K562 (cell line): ENCODE results near the gene CLP1. TPM values are rescaled to one million over a fixed set of nuclear protein-coding genes. Genes with fewer than 3 reads are reported as not detected.

Experiments
- BDP1 ChIP-seq: IDR thresholded peaks from 3 replicates; pipeline ENCODE4 v1.6.1; 2011; ENCODE audit not compliant: insufficient read length, insufficient read depth
- MYNN ChIP-seq, 2 experiments: sonication (generic); formaldehyde crosslinking in 1 of 2; IDR thresholded peaks; 2 replicates each; pipeline versions ENCODE4 v1.5.0 to v1.6.1; 2016 to 2020; ENCODE audit warnings: antibody characterized with exemption in 1 of 2, missing genetic modification reagents in 1 of 2
- RBM39 ChIP-seq: fragments of 200-400 bp; formaldehyde crosslinking; optimal IDR thresholded peaks from 2 replicates; pipeline ENCODE3; 2018; ENCODE audit warnings: low read depth, low read length
- TAF9B ChIP-seq: fragments of 450-650 bp; IDR thresholded peaks from 2 replicates; pipeline ENCODE4 v1.6.1; 2018; ENCODE audit warnings: mild to moderate bottlenecking; ENCODE audit not compliant: partially characterized antibody
- TSC22D4 ChIP-seq: fragments of 450-650 bp; IDR thresholded peaks from 2 replicates; pipeline ENCODE4 v1.6.1; 2016; ENCODE audit warnings: missing genetic modification characterization, missing biosample characterization, control low read depth
- ZC3H8 ChIP-seq: fragments of 450-650 bp; IDR thresholded peaks from 2 replicates; pipeline ENCODE4 v1.6.1; 2017
- polyA plus RNA-seq, 8 experiments: library from polyadenylated mRNA; depleted of rRNA in 4 of 8; stranded (reverse) in 5 of 8; unstranded in 3 of 8; fragments of >200 nt; fragmentation: Nextera tagmentation in 2 of 8; fragmentation: Illumina TruSeq in 1 of 8; extraction: Ambion mirVana in 2 of 8; extraction: Trizol in 1 of 8; gene quantifications; 2 replicates each; pipeline versions ENCODE4 v1.2.1 to v1.2.3, GENCODE V29; 2011 to 2014; ENCODE audit warnings: inconsistent platforms in 1 of 8, missing spikeins in 1 of 8
- total RNA-seq, 7 experiments: library from RNA; depleted of rRNA in 6 of 7; stranded (reverse); fragments of >200 nt in 6 of 7; fragmentation: Illumina TruSeq in 2 of 7; extraction: Trizol in 2 of 7; gene quantifications; 2 replicates each; pipeline versions ENCODE4 v1.2.1 to v1.2.3, GENCODE V29; 2011 to 2021; ENCODE audit warnings: low replicate concordance in 1 of 7
- TF ChIP-seq, protein P1 (sequence below): sonication (generic); formaldehyde crosslinking; IDR thresholded peaks from 2 replicates; pipeline ENCODE4 v1.8.0; 2022; ENCODE audit warnings: missing genetic modification reagents, mild to moderate bottlenecking, borderline replicate concordance
- TF ChIP-seq, protein P2 (sequence below), 2 experiments: fragments of 450-650 bp in 1 of 2; sonication (generic) in 1 of 2; formaldehyde crosslinking in 1 of 2; IDR thresholded peaks; 2 replicates each; pipeline versions ENCODE4 v1.7.1 to v1.9.0; 2016 to 2022; ENCODE audit warnings: inconsistent platforms in 1 of 2, mild to moderate bottlenecking in 1 of 2, missing genetic modification reagents in 1 of 2
- TF ChIP-seq, protein P3 (sequence below): fragments of 250-450 bp; sonication (Bioruptor Pico); IDR thresholded peaks from 2 replicates; pipeline ENCODE4 v1.5.0; 2022; ENCODE audit warnings: mild to moderate bottlenecking
- TF ChIP-seq, protein P4 (sequence below): fragments of 250-450 bp; sonication (Bioruptor Pico); IDR thresholded peaks from 2 replicates; pipeline ENCODE4 v1.4.0; 2020; ENCODE audit warnings: borderline replicate concordance

CLP1 gene
- total and polyA plus RNA-seq, 9 of the 15 experiments (the other 6 are each of a cell fraction or from before 2014, with no cell fraction given), result 19.1 to 46.2 (median 27.8) TPM

DNA sequence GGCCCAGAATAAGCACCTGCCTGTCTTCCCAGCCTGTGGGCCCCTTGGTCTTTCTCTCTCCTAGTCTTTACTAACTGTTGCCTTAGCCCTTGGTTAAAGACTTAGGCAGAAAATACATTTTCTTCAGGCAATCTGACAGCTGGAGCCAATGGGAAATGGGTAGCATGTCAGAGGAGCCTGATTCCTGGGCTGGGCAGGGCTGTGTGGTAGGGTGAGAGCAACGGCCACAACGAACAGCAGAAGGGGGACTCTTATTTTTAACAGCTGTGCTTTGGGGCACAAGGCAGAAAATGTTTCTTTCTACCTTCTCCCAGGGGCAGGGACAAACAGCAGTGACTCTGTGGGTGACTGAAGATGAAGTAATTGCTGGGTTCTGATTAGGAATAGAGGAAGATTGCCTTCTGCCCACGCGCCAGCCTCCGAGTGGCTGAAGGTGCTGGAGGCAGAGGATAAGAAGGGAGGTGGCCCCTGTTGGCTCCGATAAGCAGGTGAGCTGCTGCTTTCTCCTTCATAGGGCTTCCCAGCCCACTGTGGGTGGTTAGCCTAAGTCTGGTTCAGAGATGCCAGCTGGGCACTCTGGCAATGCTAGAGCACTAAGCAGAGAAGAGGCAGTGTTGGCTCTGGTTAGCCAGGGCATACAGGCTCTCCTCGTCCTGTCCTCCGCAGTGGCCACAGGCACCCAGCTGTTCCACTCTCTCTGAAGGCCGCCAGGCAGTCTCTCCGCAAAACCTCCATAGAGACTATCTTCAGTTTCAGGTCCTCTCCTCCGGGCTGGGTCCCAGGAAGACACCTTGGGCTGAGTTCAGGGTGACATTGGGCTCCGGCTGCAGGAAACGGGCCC is 9.4 kb upstream of the CLP1 start (continued):
- TF ChIP-seq, protein P1, sequence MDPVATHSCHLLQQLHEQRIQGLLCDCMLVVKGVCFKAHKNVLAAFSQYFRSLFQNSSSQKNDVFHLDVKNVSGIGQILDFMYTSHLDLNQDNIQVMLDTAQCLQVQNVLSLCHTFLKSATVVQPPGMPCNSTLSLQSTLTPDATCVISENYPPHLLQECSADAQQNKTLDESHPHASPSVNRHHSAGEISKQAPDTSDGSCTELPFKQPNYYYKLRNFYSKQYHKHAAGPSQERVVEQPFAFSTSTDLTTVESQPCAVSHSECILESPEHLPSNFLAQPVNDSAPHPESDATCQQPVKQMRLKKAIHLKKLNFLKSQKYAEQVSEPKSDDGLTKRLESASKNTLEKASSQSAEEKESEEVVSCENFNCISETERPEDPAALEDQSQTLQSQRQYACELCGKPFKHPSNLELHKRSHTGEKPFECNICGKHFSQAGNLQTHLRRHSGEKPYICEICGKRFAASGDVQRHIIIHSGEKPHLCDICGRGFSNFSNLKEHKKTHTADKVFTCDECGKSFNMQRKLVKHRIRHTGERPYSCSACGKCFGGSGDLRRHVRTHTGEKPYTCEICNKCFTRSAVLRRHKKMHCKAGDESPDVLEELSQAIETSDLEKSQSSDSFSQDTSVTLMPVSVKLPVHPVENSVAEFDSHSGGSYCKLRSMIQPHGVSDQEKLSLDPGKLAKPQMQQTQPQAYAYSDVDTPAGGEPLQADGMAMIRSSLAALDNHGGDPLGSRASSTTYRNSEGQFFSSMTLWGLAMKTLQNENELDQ (CRISPR knock-in tag), result no peak
- TF ChIP-seq, protein P2, sequence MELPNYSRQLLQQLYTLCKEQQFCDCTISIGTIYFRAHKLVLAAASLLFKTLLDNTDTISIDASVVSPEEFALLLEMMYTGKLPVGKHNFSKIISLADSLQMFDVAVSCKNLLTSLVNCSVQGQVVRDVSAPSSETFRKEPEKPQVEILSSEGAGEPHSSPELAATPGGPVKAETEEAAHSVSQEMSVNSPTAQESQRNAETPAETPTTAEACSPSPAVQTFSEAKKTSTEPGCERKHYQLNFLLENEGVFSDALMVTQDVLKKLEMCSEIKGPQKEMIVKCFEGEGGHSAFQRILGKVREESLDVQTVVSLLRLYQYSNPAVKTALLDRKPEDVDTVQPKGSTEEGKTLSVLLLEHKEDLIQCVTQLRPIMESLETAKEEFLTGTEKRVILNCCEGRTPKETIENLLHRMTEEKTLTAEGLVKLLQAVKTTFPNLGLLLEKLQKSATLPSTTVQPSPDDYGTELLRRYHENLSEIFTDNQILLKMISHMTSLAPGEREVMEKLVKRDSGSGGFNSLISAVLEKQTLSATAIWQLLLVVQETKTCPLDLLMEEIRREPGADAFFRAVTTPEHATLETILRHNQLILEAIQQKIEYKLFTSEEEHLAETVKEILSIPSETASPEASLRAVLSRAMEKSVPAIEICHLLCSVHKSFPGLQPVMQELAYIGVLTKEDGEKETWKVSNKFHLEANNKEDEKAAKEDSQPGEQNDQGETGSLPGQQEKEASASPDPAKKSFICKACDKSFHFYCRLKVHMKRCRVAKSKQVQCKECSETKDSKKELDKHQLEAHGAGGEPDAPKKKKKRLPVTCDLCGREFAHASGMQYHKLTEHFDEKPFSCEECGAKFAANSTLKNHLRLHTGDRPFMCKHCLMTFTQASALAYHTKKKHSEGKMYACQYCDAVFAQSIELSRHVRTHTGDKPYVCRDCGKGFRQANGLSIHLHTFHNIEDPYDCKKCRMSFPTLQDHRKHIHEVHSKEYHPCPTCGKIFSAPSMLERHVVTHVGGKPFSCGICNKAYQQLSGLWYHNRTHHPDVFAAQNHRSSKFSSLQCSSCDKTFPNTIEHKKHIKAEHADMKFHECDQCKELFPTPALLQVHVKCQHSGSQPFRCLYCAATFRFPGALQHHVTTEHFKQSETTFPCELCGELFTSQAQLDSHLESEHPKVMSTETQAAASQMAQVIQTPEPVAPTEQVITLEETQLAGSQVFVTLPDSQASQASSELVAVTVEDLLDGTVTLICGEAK (IDR thresholded peaks at IDR 0.05), result no peak
- TF ChIP-seq, protein P2 (CRISPR knock-in tag; IDR thresholded peaks at IDR 0.05), result no peak
- TF ChIP-seq, protein P3, sequence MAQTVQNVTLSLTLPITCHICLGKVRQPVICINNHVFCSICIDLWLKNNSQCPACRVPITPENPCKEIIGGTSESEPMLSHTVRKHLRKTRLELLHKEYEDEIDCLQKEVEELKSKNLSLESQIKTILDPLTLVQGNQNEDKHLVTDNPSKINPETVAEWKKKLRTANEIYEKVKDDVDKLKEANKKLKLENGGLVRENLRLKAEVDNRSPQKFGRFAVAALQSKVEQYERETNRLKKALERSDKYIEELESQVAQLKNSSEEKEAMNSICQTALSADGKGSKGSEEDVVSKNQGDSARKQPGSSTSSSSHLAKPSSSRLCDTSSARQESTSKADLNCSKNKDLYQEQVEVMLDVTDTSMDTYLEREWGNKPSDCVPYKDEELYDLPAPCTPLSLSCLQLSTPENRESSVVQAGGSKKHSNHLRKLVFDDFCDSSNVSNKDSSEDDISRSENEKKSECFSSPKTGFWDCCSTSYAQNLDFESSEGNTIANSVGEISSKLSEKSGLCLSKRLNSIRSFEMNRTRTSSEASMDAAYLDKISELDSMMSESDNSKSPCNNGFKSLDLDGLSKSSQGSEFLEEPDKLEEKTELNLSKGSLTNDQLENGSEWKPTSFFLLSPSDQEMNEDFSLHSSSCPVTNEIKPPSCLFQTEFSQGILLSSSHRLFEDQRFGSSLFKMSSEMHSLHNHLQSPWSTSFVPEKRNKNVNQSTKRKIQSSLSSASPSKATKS, result no peak
- TF ChIP-seq ZC3H8 (no peak), TSC22D4 (tag) (no peak), BDP1 (no peak), MYNN (IDR thresholded peaks at IDR 0.05) (peak; percentile 99), MYNN (CRISPR knock-in tag; IDR thresholded peaks at IDR 0.05) (peak; percentile 81), TAF9B (no peak), RBM39 (no peak)
- TF ChIP-seq, protein P4, sequence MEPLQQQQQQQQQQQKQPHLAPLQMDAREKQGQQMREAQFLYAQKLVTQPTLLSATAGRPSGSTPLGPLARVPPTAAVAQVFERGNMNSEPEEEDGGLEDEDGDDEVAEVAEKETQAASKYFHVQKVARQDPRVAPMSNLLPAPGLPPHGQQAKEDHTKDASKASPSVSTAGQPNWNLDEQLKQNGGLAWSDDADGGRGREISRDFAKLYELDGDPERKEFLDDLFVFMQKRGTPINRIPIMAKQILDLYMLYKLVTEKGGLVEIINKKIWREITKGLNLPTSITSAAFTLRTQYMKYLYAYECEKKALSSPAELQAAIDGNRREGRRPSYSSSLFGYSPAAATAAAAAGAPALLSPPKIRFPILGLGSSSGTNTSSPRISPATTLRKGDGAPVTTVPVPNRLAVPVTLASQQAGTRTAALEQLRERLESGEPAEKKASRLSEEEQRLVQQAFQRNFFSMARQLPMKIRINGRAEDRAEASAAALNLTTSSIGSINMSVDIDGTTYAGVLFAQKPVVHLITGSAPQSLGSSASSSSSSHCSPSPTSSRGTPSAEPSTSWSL (CRISPR knock-in tag), result no peak
